Left renal cortex interstitium (tissue), 4 donors: ENCODE measurements around the gene PRR23A. TPM values are rescaled to one million over a fixed set of nuclear protein-coding genes. Genes with fewer than 3 reads are reported as not detected.
"Not testable (repeated sequence)": the region's sequence is repeated elsewhere in the genome, so short reads cannot be mapped to it uniquely, and the experiment has no call there.

Experiments used
- DNase-seq, 4 donors: peaks; one replicate each; pipeline ENCODE4 v3.0.0-alpha.2; 2013; ENCODE audit warnings: low read depth in 4 of 4, low spot score in 2 of 4, missing footprints in 1 of 4
- polyA plus RNA-seq, 4 donors: library from polyadenylated mRNA; unstranded; fragments of 120-200 nt; gene quantifications; one replicate each; pipeline ENCODE4 v1.2.1, GENCODE V29; 2013; ENCODE audit not compliant: insufficient read length in 4 of 4

The PRR23A gene
- not detected for polyA plus RNA-seq

- DNase-seq: no peak
Measured at GRCh38 chr3:139006051-139006716, at the start of gene PRR23A. Gene PRR23A, minus strand, starts transcription at chr3:139006268. Its CDS starts 0 bp downstream, at chr3:139006268.

DNA sequence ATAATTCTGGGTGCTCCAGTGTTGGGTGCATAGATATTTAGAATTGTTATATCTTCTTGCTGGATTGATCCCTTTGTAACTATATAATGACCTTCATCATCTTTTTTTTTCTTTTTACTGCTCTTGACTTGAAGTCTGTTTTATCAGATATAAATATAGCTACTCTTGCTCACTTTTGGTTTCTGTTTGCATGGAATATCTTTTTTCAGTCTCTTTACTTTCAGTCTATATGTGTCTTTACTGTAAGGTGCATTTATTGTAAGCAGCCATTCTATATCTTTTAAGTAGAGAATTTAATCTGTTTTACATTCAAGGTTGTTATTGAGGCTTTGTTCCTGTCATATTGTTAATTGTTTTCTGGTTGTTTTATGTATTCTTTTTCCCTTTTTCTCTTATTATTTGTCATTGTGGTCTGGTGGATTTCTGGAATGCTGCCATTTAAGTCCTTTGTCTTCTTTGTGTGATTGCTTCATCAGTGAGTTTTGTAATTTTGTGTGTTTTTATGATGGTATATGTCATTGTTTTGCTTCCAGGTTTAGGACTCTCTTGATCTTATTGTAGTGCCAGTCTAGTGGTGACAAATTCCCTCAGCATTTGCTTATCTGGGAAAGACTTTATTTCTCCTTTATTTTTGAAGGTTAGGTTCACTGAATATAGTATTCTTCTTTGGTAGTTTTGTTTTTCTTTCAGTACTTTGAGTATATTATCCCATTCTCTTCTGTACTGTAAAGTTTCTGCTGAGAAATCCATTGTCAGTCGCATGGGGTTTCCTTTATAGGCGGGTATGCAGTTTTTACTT is 46.9 kb upstream of the PRR23A start:
- DNase-seq: no peak

- no peak for DNase-seq
Measured at GRCh38 chr3:139044366-139045210, 38.5 kb upstream of the PRR23A start, which contains the start of gene PRR23C. Gene PRR23C, minus strand, starts transcription at chr3:139044892. Its CDS starts 272 bp downstream, at chr3:139044620.

- no peak for DNase-seq
Measured at GRCh38 chr3:139043554-139044365, 37.7 kb upstream of the PRR23A start.

GRCh38 chr3:139037478-139037877 is 31.4 kb upstream of the PRR23A start:
- no peak for DNase-seq

GRCh38 chr3:139032326-139033002 is 26.4 kb upstream of the PRR23A start:
- DNase-seq: no peak

DNA sequence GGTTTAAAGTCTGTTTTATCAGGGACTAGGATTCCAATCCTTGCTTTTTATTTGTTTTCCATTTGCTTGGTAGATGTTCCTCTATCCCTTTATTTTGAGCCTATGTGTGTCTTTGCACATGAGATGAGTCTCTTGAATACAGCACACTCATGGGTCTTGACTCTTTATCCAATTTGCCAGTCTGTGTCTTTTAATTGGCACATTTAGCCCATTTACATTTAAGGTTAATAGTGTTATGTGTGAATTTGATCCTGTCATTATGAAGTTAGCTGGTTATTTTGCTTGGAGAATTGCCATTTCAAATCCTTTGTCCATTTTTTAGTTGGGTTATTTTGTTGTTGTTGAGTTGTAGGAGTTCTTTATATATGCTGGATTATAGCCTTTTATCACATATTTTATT is 24.5 kb upstream of the PRR23A start:
- not testable (repeated sequence) for DNase-seq

GRCh38 chr3:139024968-139025367 is 18.9 kb upstream of the PRR23A start:
- no peak for DNase-seq

GRCh38 chr3:139020868-139021234 is 14.8 kb upstream of the PRR23A start, which contains the start of gene PRR23B:
Gene PRR23B, minus strand, starts transcription at chr3:139020926. Its CDS starts 265 bp downstream, at chr3:139020661.
- DNase-seq: no peak

DNA sequence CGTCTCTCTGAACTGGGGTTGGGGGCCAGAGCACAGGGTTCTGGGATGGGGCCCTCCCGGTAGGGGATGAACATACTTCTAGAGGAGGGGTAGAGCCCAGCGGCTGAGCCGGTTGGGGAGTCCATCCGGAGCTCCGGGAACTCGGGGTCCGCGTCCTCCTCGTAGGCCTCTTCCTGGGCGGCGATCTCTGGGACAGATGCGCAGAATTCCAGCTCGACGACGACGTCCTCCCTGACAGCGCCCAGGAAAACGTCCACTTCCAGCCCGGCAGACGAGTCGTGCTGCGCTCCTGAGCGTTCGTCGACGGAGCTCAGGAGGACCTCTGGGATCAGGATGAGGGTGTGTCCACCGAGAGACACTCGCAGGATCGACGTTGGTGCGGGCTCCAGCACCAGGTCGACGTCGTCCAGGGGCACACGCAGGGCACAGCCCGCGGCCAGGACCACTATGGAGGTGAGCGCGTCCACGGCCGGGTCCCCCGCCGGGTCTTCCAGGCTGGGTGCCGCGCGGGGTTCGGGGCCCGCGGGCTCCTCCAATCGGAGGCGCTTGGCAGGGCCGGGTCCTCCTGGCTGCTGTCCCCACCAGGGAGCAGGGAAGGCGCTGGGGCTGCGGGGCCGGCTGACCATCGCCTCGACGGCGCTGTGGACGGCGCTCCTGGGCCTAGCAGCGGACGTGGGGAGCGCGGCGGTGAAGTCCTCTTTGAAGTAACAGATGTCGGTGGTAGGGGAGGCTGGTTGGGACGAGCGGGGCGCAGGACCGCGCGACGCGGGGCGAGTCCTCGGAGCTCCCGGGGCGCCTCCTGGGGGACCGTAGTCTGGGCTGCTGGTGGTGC is 14.2 kb upstream of the PRR23A start:
- DNase-seq: no peak

- DNase-seq: no peak
Measured at GRCh38 chr3:139016430-139017048, 10.5 kb upstream of the PRR23A start.

- no peak for DNase-seq
Measured at GRCh38 chr3:139005356-139005993, 593 bp downstream of the PRR23A start.

DNA sequence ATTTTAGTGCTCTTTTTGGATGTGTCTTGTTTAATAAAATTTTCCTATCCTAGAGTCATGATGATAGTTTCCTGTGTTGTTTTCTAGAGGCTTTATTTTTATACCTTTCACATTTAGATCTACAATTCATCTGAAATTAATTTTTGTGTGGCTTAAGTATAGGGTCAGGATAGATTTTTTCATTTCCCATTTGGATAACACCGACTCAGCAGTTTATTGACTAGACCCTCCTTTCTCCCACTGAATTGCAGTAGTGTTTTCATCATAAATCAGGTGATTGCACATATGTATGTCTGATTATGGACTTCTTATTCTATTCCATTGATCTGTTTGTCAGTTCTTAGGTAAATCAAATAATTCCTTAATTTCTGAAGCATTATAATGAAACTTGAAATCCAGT is 10.4 kb downstream of the PRR23A start:
- DNase-seq: no peak

- DNase-seq: no peak
Measured at GRCh38 chr3:138987181-138987580, 18.9 kb downstream of the PRR23A start.

DNA sequence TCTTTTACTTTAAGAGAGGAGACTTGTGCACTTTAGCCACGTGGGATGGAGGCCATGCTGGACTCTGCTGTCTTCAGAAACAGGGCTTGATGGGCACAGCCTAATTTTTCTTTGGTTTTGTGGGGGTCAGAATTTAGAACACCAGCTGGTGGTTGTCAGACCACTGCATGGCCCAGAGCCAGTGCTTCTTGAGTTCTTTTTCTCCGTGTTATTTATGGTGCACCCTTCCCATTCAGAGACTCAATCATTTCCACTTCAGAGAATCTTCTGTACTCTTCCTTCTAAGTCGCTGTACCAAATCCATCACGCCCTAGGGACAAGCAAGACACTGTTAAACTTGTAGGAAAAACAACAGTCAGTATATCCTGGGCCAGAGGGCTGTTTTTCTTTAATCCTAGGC is 20.1 kb downstream of the PRR23A start:
- peak in 1 of 4 donors; percentile 8 for DNase-seq

- DNase-seq: no peak
Measured at GRCh38 chr3:138984816-138985215, 21.3 kb downstream of the PRR23A start.

DNA sequence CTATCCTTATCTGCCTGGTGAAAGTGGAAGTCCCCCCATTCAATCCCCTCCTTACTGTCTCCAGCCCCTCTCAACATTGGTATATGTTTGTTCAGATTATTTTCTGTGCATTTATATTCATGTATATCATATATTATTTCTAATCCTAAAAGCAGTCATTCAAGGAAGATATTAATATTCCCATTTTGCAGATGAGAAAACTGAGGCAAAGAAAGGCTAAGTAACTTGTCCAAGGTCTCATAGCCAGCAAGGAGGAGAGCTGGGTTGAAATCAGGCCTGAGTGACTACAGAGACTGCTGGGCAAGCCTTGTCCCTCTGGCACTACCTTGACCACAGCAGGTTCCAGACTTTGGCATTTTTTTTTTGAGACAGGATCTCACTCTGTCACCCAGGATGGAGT is 30.0 kb downstream of the PRR23A start:
- DNase-seq: no peak

GRCh38 chr3:138975351-138975750 is 30.7 kb downstream of the PRR23A start:
- DNase-seq: no peak
